Measurements from ENCODE around the gene FOXE1. TPM values are rescaled to one million over a fixed set of nuclear protein-coding genes. Genes with fewer than 3 reads are reported as not detected.

The FOXE1 gene
- not detected in 2 replicates for total RNA-seq
- long read RNA-seq: 0 reads

- Mint-ChIP-seq H3K4me1 (ENCODE audit: unreplicated experiment) (peaks cover 18% of the 10 kb centered on the region), H3K4me3 (ENCODE audit: unreplicated experiment) (peak within 1 kb of the TSS; percentile 73), H3K27me3 (ENCODE audit: unreplicated experiment) (peaks cover 78% of the 10 kb centered on the region), H3K27ac (ENCODE audit: unreplicated experiment) (no peak within 1 kb of the TSS), H3K36me3 (ENCODE audit: unreplicated experiment) (no peaks in the 10 kb centered on the region), H3K9me3 (ENCODE audit: unreplicated experiment) (no peaks in the 10 kb centered on the region)
- TF ChIP-seq, protein P1, sequence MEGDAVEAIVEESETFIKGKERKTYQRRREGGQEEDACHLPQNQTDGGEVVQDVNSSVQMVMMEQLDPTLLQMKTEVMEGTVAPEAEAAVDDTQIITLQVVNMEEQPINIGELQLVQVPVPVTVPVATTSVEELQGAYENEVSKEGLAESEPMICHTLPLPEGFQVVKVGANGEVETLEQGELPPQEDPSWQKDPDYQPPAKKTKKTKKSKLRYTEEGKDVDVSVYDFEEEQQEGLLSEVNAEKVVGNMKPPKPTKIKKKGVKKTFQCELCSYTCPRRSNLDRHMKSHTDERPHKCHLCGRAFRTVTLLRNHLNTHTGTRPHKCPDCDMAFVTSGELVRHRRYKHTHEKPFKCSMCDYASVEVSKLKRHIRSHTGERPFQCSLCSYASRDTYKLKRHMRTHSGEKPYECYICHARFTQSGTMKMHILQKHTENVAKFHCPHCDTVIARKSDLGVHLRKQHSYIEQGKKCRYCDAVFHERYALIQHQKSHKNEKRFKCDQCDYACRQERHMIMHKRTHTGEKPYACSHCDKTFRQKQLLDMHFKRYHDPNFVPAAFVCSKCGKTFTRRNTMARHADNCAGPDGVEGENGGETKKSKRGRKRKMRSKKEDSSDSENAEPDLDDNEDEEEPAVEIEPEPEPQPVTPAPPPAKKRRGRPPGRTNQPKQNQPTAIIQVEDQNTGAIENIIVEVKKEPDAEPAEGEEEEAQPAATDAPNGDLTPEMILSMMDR (IDR thresholded peaks at IDR 0.05): no peak
- peak; percentile 80 for DNase-seq (ENCODE audit: extremely low spot score, unreplicated experiment)
Measured at GRCh38 chr9:97853056-97853843, at the start of gene FOXE1. FOXE1 (plus strand) TSS chr9:97853226; CDS start chr9:97853915, 689 bp downstream.

GRCh38 chr9:97804059-97804365 is 49.0 kb upstream of the FOXE1 start:
- Mint-ChIP-seq H3K4me3 (ENCODE audit: unreplicated experiment) (peak overlapping the region; percentile 69), H3K27ac (ENCODE audit: unreplicated experiment) (no peak overlapping the region), H3K9me3 (ENCODE audit: unreplicated experiment) (no peaks in the 10 kb centered on the region), H3K27me3 (ENCODE audit: unreplicated experiment) (peaks cover 58% of the 10 kb centered on the region), H3K36me3 (ENCODE audit: unreplicated experiment) (no peaks in the 10 kb centered on the region), H3K4me1 (ENCODE audit: unreplicated experiment) (peaks cover 6% of the 10 kb centered on the region)
- peak; percentile 64 for DNase-seq (ENCODE audit: extremely low spot score, unreplicated experiment)
- TF ChIP-seq, protein P1 (IDR thresholded peaks at IDR 0.05): no peak

DNA sequence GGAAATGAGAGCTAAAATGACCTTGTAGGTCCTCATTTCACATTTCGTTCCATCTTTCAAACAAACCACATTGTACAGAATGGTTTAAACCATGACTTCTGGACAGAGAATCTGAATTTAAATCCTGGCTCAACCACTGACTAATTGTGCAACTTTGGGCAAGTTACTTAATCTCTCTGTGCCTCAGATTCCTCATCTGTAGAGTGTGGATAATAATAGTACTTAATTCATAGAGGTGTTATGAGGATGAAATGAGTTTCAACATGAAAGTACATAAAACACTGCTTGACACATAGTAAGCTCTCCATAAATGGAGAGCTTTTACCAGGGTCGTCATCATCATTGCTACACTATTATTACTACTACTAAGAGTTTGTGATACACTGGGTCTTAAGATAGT is 46.3 kb upstream of the FOXE1 start:
- H3K27ac Mint-ChIP-seq (ENCODE audit: unreplicated experiment): no peak overlapping the region
- H3K4me3 Mint-ChIP-seq (ENCODE audit: unreplicated experiment): no peak overlapping the region
- no peaks in the 10 kb centered on the region for H3K36me3 Mint-ChIP-seq (ENCODE audit: unreplicated experiment)
- H3K27me3 Mint-ChIP-seq (ENCODE audit: unreplicated experiment): peaks cover 42% of the 10 kb centered on the region
- TF ChIP-seq, protein P1 (IDR thresholded peaks at IDR 0.05): no peak
- H3K4me1 Mint-ChIP-seq (ENCODE audit: unreplicated experiment): peaks cover 6% of the 10 kb centered on the region
- no peak for DNase-seq (ENCODE audit: extremely low spot score, unreplicated experiment)
- no peaks in the 10 kb centered on the region for H3K9me3 Mint-ChIP-seq (ENCODE audit: unreplicated experiment)

DNA sequence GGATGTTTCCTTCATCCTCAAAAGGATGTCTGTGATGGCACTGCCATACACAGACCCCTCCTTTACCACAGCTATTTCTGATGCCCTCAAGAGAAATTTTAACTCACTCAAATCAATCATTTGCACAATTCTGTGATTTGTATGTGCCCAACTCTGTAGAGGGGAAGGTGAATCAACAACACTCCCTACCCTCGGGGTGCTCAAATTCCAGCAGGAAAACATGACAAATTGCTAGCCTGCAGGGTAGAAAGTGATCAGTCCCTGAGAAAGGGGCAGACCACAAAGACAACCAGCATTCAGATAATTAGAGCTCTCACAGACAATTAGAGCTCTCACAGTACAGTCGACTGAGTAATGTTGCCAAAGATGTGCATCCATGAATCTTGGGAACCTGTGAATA is 45.3 kb upstream of the FOXE1 start:
- peaks cover 34% of the 10 kb centered on the region for H3K27me3 Mint-ChIP-seq (ENCODE audit: unreplicated experiment)
- H3K36me3 Mint-ChIP-seq (ENCODE audit: unreplicated experiment): no peaks in the 10 kb centered on the region
- H3K9me3 Mint-ChIP-seq (ENCODE audit: unreplicated experiment): no peaks in the 10 kb centered on the region
- H3K4me1 Mint-ChIP-seq (ENCODE audit: unreplicated experiment): peaks cover 6% of the 10 kb centered on the region
- no peak for DNase-seq (ENCODE audit: extremely low spot score, unreplicated experiment)
- no peak overlapping the region for H3K27ac Mint-ChIP-seq (ENCODE audit: unreplicated experiment)
- no peak overlapping the region for H3K4me3 Mint-ChIP-seq (ENCODE audit: unreplicated experiment)
- TF ChIP-seq, protein P1 (IDR thresholded peaks at IDR 0.05): no peak

- no peaks in the 10 kb centered on the region for H3K36me3 Mint-ChIP-seq (ENCODE audit: unreplicated experiment)
- peaks cover 2% of the 10 kb centered on the region for H3K4me1 Mint-ChIP-seq (ENCODE audit: unreplicated experiment)
- DNase-seq (ENCODE audit: extremely low spot score, unreplicated experiment): no peak
- no peak overlapping the region for H3K4me3 Mint-ChIP-seq (ENCODE audit: unreplicated experiment)
- peaks cover 31% of the 10 kb centered on the region for H3K27me3 Mint-ChIP-seq (ENCODE audit: unreplicated experiment)
- H3K9me3 Mint-ChIP-seq (ENCODE audit: unreplicated experiment): no peaks in the 10 kb centered on the region
- H3K27ac Mint-ChIP-seq (ENCODE audit: unreplicated experiment): no peak overlapping the region
- TF ChIP-seq, protein P1 (IDR thresholded peaks at IDR 0.05): no peak
Measured at GRCh38 chr9:97808415-97808814, 44.6 kb upstream of the FOXE1 start.

Measured in osteocyte (in vitro differentiated cells).